ENCODE data around the gene TASOR.
A peak's percentile ranks its signal among the peaks of the same experiment; 100 is the strongest.
"Not testable (repeated sequence)": the region's sequence is repeated elsewhere in the genome, so short reads cannot be mapped to it uniquely, and the experiment has no call there.

TASOR gene, protein sequence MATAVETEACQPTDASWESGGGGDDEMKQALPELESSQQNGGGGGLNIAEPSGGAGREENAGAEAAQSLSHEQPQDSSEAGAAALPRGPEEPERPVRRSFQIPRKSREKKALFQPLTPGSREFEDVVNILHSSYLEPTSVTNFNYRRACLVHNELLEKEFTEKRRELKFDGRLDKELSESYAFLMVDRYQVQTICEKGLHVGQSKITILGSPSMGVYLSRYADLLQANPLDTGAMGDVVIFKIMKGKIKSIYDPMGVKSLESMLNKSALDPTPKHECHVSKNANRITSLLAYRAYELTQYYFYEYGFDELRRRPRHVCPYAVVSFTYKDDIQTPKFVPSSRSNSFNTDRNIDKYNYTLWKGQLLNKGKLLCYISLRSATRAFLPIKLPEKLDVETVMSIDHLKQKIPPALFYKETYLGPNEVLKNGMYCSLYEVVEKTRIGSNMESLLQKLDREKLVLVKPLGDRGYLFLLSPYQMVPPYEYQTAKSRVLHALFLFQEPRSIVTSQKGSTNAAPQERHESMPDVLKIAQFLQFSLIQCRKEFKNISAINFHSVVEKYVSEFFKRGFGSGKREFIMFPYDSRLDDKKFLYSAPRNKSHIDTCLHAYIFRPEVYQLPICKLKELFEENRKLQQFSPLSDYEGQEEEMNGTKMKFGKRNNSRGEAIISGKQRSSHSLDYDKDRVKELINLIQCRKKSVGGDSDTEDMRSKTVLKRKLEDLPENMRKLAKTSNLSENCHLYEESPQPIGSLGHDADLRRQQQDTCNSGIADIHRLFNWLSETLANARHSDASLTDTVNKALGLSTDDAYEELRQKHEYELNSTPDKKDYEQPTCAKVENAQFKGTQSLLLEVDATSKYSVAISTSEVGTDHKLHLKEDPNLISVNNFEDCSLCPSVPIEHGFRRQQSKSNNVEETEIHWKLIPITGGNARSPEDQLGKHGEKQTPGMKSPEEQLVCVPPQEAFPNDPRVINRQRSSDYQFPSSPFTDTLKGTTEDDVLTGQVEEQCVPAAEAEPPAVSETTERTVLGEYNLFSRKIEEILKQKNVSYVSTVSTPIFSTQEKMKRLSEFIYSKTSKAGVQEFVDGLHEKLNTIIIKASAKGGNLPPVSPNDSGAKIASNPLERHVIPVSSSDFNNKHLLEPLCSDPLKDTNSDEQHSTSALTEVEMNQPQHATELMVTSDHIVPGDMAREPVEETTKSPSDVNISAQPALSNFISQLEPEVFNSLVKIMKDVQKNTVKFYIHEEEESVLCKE (N-terminal part only)

DNA sequence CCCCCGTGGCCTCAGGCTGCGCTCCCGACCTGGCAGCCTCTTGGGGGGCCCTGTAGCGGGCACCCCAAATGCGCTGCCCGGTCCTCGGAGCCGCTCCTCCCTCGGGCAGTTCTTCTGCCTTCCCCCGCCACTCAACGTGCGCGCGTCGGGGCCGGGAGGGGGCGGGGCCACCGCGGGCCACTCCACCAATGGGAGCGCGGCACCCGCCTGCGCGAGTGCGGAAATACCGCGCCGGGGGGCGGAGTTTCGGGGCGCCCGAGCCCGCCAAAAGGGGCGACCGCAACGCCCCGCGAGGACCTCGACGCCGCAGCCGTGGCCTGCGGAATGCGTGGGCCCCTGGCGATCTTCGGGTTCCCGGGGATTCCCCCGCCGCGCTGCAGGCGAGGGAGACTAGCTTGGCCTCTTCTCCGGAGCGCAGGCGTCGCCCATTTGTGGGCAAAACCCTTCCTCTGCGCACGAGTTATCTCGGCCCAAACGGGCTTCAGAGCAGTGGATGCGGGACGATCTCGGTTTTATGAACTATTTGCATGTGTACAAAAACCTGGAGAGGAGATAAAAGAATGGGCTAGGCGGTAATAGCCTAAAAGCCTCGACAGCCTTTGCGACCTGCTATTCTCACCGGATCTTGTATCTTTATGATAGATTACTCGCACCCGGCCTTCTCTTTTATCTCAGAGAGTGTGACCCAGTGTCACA, at the start of gene TASOR:
TSS of gene TASOR (minus strand) at position 144 of the 696 bp plus-strand sequence. CDS start 259 bp downstream, outside the sequence.
- peak; percentile 90 to 91 for DNase-seq

DNA sequence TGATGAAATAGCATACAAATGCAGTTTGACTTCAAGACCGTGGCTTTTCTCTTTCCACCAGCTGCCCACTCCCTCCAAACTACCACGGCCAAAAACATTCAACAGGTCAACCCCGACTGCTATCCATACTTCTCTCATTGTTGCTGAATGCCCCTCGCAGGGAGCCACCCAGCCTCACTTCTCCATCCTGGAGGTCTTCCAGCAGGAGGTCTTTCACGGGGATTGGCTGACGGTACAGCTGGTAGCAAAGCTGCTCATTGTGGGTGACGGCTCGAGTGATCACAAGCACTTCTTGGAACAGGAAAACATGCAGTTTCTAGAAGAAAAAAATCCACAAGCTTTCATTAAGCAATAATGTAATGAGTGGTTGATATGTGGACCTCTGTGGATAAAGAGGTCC, 49.0 kb upstream of the TASOR start:
- no peak for DNase-seq

DNA sequence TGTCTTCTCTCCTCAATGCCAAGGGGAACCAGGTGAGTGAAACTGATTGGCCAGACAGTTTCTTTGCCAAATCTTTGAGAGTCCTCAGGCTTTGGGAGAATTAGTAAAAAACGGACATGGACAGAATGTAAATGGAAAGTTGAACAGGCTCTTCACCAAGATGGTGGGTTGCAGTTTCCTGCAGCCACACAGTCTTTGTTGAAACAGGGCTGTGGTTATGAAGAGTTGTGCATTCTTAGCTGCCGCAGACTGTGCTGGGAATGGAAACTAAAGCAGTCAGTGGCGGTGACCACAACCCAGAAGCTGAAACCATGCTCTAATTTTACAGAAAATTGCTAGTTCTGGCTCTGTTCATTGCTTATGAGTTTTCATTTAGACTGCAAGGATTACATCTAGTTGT, 42.1 kb upstream of the TASOR start:
- DNase-seq, result peak; percentile 67 to 75

DNA sequence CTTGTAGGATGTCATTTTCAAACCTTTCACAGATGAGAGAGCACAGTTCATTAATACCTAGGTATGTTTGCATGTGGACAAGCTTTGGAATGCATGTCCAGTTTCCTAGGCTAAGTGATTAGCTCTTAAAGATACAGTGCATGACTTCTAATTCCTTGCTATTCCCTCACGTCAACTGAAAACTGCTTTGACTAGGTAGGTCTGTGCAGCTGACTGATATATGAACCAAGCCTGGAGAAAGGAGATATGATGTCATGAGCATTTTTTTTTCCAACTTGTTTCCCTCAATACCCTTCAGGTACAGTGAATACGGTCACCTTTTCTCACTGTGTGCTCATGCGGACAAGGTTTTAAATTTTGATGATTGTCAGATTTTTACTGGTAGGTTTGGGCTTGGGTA, 41.6 kb upstream of the TASOR start:
- no peak for DNase-seq

DNA sequence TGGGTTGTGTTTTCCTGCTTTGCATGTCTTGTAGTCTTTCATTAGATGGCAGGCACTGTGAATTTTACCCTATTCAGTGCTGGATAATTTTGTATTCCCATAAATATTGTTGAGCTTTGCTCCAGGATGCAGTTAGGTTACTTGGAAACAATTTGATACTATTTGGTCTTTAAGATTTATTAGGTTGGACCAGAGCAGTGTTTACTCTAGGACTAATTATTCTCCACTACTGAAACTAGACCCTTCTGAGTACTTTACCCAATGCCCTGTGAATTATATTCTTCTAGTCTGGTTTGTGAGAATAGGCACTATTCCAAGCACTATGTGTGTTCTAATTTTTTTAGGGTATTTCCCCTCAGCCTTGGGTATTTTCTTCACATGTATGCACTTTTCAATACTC, 37.8 kb upstream of the TASOR start:
- DNase-seq, result no peak

DNA sequence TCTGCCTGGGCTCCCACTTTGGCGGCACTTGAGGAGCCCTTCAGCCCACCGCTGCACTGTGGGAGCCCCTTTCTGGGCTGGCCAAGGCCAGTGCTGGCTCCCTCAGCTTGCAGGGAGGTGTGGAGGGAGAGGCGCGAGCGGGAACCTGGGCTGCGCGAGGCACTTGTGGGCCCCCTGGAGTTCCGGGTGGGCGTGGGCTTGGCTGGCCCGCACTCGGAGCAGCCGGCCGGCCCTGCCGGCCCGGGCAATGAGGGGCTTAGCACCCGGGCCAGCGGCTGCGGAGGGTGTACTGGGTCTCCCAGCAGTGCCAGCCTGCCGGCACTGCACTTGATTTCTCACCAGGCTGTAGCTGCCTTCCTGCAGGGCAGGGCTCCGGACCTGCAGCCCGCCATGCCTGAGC, 35.7 kb upstream of the TASOR start:
- DNase-seq, result not testable (repeated sequence)

DNA sequence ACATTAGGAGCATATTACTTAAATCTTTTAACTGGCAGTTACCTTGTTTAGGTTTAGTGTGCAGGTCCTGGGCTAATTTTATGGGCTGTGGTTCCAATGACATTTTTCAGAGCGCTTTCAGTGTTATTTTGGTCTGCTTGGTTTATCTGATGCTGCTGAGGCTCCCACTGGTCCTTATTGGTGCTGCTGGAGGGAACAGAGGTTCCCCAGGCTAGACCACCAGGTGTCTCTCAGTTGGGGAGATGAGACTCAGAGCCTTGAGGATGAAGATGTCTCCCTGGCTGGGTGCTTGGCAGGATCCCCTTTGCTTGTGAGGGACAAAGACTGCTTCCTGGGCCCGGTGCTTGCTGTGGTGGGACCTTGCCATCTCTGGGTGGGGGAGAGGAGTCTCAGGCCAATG, 28.3 kb upstream of the TASOR start:
- no peak for DNase-seq

DNA sequence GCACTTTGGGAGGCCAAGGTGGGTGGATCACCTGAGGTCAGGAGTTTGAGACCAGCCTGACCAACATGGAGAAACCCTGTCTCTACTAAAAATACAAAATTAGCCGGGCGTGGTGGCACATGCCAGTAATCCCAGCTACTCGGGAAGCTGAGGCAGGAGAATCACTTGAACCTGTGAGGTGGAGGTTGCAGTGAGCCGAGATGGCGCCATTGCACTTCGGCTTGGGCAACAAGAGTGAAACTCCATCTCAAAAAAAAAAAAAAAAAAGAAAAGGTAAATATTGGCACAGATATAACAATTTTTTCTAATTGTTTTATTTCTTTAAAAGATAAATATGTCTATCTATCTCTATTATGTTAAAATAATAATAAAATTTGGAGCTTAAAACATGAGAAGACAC, 24.3 kb upstream of the TASOR start:
- not testable (repeated sequence) for DNase-seq

DNA sequence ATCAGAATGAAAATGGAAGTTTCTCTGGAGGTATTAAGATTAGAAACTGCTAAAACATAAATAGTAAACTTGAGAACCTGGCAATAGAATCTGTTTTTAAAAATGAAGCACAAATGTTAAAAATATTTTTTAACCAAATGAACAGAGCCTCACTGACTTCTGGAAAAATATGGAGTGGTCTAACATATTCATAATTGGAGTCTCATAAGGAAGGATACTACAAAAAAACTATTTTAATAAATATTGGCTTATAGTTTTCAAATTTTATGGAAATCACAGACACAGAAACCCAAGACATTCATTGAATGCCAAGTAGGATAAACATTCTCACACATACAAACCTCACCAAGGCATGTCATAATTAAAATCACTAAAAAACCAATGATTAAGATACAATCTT, 23.6 kb upstream of the TASOR start:
- DNase-seq, result no peak

DNA sequence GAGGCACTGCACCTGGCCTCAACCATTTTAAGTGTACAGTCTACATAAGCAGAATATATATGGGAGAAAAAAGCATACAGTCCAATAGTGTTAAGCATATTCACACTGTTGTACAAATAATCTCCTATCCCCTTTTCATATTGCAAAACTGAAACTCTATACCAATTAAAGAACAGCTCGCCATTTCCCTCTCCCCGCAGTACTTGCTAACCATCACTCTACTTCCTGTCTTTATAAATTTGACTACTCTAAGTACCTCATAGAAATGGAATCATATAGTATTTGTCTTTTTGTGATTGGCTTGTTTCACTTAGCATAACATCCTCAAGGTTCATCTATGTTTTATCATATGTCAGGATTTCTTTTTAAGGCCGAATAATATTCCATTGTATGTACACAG, 21.6 kb upstream of the TASOR start:
- no peak for DNase-seq

DNA sequence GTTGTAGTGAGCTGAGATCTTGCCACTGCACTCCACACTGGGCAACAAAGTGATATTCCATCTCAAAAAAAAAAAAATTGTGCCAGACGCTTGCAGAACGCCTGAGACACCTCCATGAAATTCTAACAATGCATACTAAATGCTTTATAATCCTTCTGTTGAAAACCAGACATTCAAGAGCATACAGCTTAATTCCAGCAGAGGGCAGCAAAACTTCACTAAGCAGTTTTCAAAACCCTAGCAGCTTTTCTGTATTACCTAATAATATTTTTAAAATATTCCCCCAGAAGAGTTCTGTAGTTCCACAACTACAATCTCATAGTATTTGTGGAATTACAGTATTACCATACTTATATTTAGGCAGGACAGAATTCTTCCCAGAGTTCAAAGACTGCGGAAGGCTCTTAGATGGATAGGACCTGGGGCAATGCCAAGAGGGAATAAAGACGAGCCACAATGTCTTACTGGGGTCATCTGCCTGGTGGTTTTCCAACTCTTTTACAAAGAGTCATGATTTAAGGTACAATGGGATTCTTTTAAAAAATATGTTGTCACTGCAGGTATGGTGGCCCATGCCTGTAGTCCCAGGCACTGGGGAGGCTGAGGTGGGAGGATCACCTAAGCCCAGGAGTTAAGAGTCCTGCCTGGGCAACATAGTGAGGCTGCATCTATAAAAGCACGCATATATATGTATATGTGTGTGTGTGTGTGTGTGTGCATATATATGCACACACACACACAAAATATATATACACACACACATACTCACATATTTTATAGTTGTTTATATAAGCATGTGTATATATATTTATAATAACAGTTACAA, 19.6 kb upstream of the TASOR start:
- no peak for DNase-seq

DNA sequence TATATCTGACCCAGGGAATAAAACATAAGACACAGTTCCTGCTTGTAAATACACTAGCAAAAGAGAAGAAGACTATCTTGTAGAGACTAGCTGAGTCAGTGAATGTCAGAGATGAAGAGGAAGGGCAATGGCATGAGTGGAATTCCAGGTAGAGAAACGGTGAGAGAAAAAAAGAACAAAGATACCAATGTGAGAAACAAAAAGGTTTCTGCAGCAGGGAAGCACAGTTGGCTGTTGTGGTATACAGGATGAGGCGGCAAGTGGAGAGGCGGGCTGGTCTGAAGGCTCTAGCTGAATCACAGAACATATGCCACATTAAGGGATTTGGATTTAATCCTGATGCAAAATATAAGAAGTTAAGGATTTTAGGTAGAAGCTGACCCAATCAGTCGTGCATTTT, 17.1 kb upstream of the TASOR start:
- DNase-seq, result no peak

DNA sequence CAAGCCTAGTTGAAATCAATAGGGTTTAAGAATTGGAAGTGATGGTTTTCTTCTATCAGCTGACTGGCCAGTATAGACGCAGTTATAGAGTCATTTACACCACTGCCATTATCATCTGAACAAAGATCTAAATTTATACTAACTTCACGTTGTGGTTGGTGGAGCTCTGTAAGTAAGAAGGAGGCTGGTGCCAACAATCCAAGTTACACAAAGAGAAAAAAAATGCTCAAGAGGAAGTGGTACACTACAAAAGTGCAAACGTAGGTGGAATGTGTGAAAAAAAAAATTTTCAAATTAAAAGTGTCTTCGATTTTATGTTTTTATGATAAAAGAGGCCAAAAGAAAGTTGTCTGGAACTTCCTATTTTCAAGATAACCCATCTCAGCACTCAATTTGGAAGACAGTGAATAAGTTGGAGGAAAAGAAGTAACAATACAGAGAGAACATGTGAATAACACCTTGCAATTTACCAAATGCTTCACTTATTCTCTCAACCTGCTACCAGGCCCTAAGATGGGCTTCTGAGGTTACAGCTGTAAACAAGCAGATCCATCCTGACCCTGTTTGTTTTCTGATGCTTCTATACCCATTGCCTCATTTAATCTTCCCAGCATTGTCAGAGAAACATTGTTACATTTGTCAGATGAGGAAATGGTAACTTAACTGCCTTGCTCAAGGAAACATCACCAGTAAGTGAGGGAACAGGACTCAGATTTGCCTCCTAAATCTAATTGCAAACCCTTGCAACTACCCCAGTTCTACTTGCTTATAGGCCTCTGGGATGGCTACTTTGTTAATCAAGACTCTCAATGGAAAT, 12.0 kb upstream of the TASOR start:
- DNase-seq, result no peak

DNA sequence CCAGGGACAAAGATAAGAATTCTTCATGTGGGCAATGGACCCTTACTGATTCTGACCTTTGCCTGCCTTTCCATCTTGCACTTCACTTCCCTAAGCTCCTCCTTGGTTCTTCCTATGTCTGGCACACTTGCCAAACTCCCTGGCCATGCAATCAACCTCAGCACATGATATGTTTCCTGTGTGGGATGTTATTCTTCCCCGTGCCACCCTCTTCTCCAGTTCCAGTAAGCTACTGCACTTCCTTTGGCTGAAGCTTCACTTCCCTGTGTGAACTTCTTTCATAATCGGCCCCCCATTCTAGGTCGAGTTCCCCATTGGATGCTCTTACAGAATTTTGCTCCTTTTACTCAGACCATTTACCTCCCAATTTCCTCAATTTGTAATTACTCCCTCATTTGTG, 10.7 kb upstream of the TASOR start:
- no peak for DNase-seq

DNA sequence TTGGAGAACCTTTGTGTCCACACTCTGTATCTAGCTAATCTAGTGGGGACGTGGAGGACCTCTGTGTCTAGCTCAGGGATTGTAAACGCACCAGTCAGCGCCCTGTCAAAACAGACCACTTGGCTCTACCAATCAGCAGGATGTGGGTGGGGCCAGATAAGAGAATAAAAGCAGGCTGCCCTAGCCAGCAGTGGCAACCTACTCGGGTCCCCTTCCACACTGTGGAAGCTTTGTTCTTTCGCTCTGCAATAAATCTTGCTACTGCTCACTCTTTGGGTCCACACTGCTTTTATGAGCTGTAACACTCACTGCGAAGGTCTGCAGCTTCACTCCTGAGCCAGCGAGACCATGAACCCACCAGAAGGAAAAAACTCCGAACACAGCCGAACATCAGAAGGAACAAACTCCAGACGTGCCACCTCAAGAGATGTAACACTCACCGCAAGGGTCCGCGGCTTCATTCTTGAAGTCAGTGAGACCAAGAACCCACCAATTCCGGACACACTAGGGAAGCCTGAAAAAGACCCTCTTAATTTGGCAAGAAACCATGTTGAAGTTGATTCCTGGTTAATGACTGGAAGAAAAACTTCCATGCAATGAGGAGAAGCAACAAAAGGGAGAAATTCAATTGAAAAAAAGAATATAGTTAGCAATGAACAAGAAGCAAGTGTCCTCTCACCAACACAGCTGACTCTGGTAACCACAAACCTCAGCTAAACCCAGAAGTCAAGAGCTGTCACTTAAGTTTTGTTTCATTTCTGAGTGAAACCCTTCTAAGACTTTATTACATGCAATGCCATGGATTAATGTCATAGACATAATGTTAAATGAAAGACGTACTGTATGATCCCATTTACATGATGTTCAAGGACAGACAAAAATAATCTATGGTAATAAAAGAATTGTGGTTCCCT, 9.7 kb upstream of the TASOR start:
- peak; percentile 38 to 44 for DNase-seq

DNA sequence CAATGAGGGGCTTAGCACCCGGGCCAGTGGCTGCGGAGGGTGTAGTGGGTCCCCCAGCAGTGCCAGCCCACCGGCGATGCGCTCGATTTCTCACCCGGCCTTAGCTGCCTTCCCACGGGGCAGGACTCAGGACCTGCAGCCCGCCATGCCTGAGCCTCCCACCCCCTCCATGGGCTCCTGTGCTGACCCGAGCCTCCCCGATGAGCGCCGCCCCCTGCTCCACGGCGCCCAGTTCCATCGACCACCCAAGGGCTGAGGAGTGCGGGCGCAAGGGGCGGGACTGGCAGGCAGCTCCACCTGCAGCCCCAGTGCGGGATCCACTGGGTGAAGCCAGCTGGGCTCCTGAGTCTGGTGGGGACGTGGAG, 8.9 kb upstream of the TASOR start:
- DNase-seq, result not testable (repeated sequence)

DNA sequence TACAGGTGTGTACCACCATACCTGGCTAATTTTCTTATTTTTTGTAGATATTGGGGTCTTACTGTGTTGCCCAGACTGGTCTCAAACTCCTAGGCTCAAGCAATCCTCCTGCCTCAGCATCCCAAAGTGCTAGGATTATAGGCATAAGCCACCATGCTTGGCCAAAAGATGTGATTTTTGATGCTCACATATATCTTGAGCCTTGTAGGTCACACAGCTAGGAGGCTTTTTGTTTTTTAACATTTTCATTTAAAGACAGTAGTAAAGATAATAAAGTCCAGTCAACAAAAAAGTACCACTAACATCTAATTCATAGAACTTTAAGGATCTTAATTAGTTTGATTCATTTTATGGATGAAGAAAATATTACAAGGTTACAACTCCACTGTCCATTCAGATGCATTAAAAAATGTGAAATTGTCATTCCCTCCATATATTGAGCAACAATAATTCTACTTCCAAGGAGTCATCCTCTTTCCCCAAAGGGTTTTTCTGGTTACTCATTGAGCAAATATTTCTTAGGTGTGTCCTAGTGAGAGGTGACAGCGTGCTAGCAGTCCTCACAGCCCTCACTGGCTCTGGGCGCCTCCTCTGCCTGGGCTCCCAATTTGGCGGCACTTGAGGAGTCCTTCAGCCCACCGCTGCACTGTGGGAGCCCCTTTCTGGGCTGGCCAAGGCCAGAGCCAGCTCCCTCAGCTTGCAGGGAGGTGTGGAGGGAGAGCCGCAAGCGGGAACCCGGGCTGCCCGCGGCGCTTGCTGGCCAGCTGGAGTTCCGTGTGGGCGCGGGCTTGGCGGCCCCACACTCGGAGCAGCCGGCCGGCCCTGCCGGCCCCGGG, 8.3 kb upstream of the TASOR start:
- DNase-seq, result no peak

DNA sequence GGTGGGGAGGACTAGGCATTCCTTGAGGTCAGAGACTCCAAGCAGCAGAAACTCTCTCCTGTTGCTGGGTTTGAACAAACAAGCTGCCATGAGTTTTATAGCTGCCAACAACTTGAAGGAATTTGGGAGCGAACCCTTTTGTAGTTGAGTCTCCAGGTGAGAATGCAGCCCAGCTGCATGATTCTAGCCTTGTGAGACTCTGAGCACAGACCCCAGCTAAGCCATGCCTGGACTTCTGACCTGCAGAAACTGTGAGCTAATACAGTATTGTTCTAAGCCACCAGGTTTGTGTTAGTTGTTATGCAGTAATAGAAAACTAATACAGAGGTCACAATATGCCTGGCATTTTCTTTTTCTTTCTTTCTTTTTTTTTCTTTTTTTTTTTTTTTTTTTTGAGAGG, 6.2 kb upstream of the TASOR start:
- no peak for DNase-seq

DNA sequence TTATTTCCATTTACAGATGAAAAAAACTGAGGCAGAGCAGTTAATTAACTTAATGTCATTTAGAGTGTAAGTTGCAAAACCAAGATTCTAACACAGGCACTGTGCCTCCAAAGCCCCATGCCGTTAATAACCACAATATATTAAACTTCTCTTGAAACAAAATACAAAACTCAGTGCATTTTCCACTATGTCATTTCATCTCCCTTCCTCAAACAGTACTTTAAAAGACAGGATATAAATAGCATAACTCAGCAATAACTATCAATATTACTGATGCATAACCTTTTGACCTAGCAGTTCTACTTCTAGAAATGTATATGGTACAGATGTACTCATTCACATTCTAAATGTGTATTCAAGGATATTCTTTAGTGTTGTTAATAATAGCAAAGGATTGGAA, 5.1 kb upstream of the TASOR start:
- DNase-seq, result no peak

Measured in activated T-cell treated with anti-CD3 and anti-CD28 coated beads, Interleukin-2, amount 50 U/mL, for 48 hours (primary cell).